OCI-LY1 (cell line): ENCODE measurements around the gene SLC25A26.

Source experiments
- H2AFZ ChIP-seq: fragments of 200-600 bp; sonication (generic), shearing (Covaris generic); 2 replicates; pipeline ENCODE4 v1.6.0; 2014; ENCODE audit warnings: antibody characterized with exemption, mild to moderate bottlenecking, low read length
- H3F3A ChIP-seq: fragments of 200-600 bp; sonication (generic), shearing (Covaris generic); 2 replicates; pipeline ENCODE4 v1.6.0; 2014; ENCODE audit warnings: mild to moderate bottlenecking, antibody characterized with exemption, low read length, moderate library complexity; ENCODE audit not compliant: insufficient read depth
- H3K27ac ChIP-seq: fragments of 200-600 bp; sonication (generic); 2 replicates; pipeline ENCODE4 v1.5.1; 2014; ENCODE audit warnings: low read length, mixed run types, mild to moderate bottlenecking, low read depth; ENCODE audit not compliant: poor library complexity, severe bottlenecking
- H3K27me3 ChIP-seq: fragments of 200-600 bp; sonication (generic); 2 replicates; pipeline ENCODE4 v1.6.0; 2014; ENCODE audit warnings: antibody characterized with exemption, mild to moderate bottlenecking, low read length, moderate library complexity; ENCODE audit not compliant: insufficient read depth
- H3K36me3 ChIP-seq: fragments of 200-600 bp; sonication (generic); 2 replicates; pipeline ENCODE4 v1.6.1; 2014; ENCODE audit warnings: mild to moderate bottlenecking, antibody characterized with exemption, low read length, moderate library complexity, mixed read lengths; ENCODE audit not compliant: insufficient read depth
- H3K4me1 ChIP-seq: fragments of 200-600 bp; sonication (generic); 2 replicates; pipeline ENCODE4 v1.5.1; 2014; ENCODE audit warnings: mild to moderate bottlenecking, low read length, moderate library complexity; ENCODE audit not compliant: insufficient read depth, severe bottlenecking
- H3K4me2 ChIP-seq: fragments of 200-600 bp; sonication (generic), shearing (Covaris generic); 2 replicates; pipeline ENCODE4 v1.6.1; 2014; ENCODE audit warnings: low read length
- H3K4me3 ChIP-seq: fragments of 200-600 bp; sonication (generic); 2 replicates; pipeline ENCODE4 v1.5.1; 2014; ENCODE audit warnings: low read length, low read depth, mild to moderate bottlenecking, mixed read lengths; ENCODE audit not compliant: poor library complexity, severe bottlenecking
- H3K79me2 ChIP-seq: fragments of 200-600 bp; shearing (Covaris generic); 2 replicates; pipeline ENCODE4 v1.6.1; 2016; ENCODE audit warnings: mixed run types, low read length, mixed read lengths; ENCODE audit not compliant: insufficient read depth
- H3K9ac ChIP-seq: fragments of 200-600 bp; sonication (generic), shearing (Covaris generic); 2 replicates; pipeline ENCODE4 v1.6.1; 2014; ENCODE audit warnings: mild to moderate bottlenecking, low read length, mixed read lengths
- H3K9me2 ChIP-seq: fragments of 200-600 bp; sonication (generic), shearing (Covaris generic); 2 replicates; pipeline ENCODE4 v1.6.1; 2014; ENCODE audit warnings: low read depth, mild to moderate bottlenecking, low read length, mixed read lengths
- H3K9me3 ChIP-seq: fragments of 200-600 bp; shearing (Covaris generic); 2 replicates; pipeline ENCODE4 v1.6.1; 2014; ENCODE audit warnings: low read length, mixed read lengths
- H4K20me1 ChIP-seq: fragments of 200-600 bp; sonication (generic), shearing (Covaris generic); 2 replicates; pipeline ENCODE4 v1.6.0; 2016; ENCODE audit warnings: mild to moderate bottlenecking, low read length; ENCODE audit not compliant: insufficient read depth
- EZH2 ChIP-seq: fragments of 200-600 bp; sonication (generic), shearing (Covaris generic); IDR thresholded peaks from 2 replicates; pipeline ENCODE4 v1.8.0; 2017; ENCODE audit warnings: borderline replicate concordance, mixed run types, mild to moderate bottlenecking, antibody characterized with exemption, low read length, moderate library complexity, mixed read lengths
- TF ChIP-seq, protein P1 (sequence below): fragments of 200-600 bp; sonication (generic), shearing (Covaris generic); IDR thresholded peaks from 2 replicates; pipeline ENCODE4 v1.5.1; 2017; ENCODE audit warnings: mild to moderate bottlenecking, antibody characterized with exemption, low read length, moderate library complexity, mixed read lengths

The SLC25A26 gene

DNA sequence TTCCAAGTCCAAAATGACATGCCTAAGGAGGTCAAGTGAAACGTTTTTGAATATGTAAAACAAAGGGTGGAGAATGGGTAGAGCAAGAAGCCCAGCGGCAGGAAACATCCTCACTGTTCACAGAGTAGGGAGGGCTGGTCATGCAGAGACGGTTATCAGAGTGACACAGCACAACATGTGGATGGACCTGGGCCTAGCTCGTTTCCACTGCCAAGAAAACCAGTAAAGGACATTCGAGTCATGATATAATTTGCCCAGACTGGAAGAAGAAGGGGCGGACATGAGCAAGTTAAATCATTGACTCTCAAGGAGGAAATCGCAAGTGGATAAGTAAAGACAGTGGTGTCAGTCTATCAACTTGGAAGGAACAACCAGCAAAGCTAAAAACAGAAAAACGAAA, 190.7 kb downstream of the SLC25A26 start:
- Histone ChIP-seq H3K27me3 (no peaks in the 10 kb centered on the region), H3K4me1 (no peaks in the 10 kb centered on the region), H3K4me2 (no peak overlapping the region), H3K9me2 (no peaks in the 10 kb centered on the region), H3K4me3 (no peak overlapping the region), H3F3A (no peaks in the 10 kb centered on the region), H3K36me3 (no peaks in the 10 kb centered on the region), H3K9me3 (no peaks in the 10 kb centered on the region), H3K79me2 (no peaks in the 10 kb centered on the region), H4K20me1 (no peaks in the 10 kb centered on the region), H3K9ac (no peak overlapping the region), H3K27ac (no peak overlapping the region), H2AFZ (no peak overlapping the region)
- TF ChIP-seq EZH2, result no peak
- TF ChIP-seq, protein P1, sequence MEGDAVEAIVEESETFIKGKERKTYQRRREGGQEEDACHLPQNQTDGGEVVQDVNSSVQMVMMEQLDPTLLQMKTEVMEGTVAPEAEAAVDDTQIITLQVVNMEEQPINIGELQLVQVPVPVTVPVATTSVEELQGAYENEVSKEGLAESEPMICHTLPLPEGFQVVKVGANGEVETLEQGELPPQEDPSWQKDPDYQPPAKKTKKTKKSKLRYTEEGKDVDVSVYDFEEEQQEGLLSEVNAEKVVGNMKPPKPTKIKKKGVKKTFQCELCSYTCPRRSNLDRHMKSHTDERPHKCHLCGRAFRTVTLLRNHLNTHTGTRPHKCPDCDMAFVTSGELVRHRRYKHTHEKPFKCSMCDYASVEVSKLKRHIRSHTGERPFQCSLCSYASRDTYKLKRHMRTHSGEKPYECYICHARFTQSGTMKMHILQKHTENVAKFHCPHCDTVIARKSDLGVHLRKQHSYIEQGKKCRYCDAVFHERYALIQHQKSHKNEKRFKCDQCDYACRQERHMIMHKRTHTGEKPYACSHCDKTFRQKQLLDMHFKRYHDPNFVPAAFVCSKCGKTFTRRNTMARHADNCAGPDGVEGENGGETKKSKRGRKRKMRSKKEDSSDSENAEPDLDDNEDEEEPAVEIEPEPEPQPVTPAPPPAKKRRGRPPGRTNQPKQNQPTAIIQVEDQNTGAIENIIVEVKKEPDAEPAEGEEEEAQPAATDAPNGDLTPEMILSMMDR, result no peak

DNA sequence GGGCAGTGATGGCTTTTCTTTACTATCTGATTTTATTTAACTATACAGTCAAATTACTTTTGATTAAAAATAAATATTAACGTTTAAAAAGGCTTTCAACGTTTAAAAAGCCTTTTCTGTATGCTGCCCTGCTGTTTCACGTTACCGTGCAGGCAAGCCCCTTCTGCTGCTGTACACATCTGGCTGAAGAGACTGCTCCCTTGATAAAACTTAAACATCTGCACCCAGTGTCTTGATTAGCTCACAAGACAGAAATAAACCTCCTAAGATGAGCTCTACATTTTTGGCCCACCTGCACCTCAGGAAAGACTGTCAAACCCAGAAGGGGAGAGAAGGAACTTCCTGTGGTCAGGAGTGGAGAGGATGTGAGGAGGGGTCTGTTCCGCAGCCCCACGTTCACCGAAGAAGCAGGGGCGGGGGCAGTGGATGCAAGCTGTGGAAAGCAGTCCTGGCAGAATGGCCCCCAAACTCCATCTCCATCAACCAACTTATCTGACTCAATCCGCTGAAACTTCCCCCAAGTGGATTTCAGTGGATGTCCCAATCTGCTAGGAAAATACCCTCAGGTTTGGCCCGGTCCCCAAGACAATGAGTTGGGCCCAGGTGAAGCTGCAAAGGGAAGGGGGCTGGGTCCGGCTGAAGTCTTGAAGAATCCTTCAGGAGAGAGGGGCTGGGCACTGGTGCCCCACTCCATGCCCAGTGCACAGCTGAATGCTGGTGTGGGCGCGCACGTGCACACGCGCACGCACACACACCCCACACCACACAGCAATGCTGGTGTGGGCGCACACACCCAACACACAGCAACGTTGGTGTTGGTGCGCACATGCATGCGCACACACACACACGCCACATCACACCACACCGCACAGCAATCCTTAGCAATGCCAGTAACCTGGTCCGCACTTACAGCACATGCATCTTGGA, 191.4 kb downstream of the SLC25A26 start:
- Histone ChIP-seq H3K79me2 (no peaks in the 10 kb centered on the region), H3K27me3 (no peaks in the 10 kb centered on the region), H3K4me1 (no peaks in the 10 kb centered on the region), H3K4me3 (no peak overlapping the region), H3K36me3 (no peaks in the 10 kb centered on the region), H3K27ac (no peak overlapping the region), H3K9me3 (no peaks in the 10 kb centered on the region), H3K9ac (no peak overlapping the region), H3K4me2 (no peak overlapping the region), H3K9me2 (no peaks in the 10 kb centered on the region), H4K20me1 (no peaks in the 10 kb centered on the region), H2AFZ (no peak overlapping the region), H3F3A (no peaks in the 10 kb centered on the region)
- TF ChIP-seq, protein P1, result no peak
- TF ChIP-seq EZH2, result no peak

DNA sequence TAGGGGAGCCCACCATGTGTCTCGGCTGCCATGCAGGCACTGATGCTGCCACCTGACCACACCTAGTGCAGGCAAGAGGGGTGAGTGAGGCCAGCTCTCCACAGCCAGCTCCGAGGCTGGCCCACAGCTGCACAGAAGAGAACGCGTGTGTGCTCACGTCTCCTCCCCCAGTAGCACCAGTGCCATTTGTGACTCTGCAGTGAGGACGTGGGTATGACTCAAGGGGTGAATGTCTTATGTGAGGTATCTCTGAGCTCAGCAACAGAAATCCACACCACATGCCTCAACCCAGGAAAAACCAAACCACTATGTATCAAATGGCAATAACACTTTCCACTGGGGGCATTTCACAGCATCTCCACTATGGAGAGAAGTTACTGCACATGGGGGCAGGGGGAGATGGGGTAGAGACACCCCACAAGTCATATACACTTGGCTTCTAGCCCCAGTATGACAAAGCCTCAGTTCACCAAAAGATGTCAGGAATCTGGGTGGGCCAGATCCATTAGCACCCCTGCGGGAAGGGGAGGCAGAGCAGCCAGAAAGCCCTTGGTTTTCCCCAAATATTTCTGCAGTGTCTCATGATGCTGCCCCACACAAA, 192.4 kb downstream of the SLC25A26 start:
- Histone ChIP-seq H3K27me3 (no peaks in the 10 kb centered on the region), H3K4me1 (no peaks in the 10 kb centered on the region), H3K9me3 (no peaks in the 10 kb centered on the region), H3F3A (no peaks in the 10 kb centered on the region), H2AFZ (no peak overlapping the region), H3K36me3 (no peaks in the 10 kb centered on the region), H3K9ac (no peak overlapping the region), H4K20me1 (no peaks in the 10 kb centered on the region), H3K79me2 (no peaks in the 10 kb centered on the region), H3K9me2 (no peaks in the 10 kb centered on the region), H3K4me2 (no peak overlapping the region), H3K27ac (no peak overlapping the region), H3K4me3 (no peak overlapping the region)
- TF ChIP-seq EZH2, result no peak
- TF ChIP-seq, protein P1, result no peak
